ENCODE data around the gene SHROOM3. TPM values are rescaled to one million over a fixed set of nuclear protein-coding genes. Genes with fewer than 3 reads are reported as not detected.

Gene SHROOM3
- total and polyA plus RNA-seq, 8 donors = 6.1 to 212 (median 77.6) TPM

- Histone ChIP-seq H3K9me3 (no peaks in the 10 kb centered on the region), H3K36me3 (no peaks in the 10 kb centered on the region), H3K4me3 (no peak overlapping the region), H3K27me3 (peaks cover 0 to 8% (median 0%) of the 10 kb centered on the region in 3 donors), H3K27ac (no peak overlapping the region), H3K4me1 (no peaks in the 10 kb centered on the region)
- WGBS, 5 donors = 82 to 90% (median 85%) methylated on average over 6 of the region's 6 CpGs
- intact Hi-C loops (cut with DNase I; ENCODE audit: low total_unique reads) = no loop called here
- DNase-seq = no peak
- TF ChIP-seq POLR2AphosphoS5 (IDR thresholded peaks at IDR 0.05) (no peak), CTCF (IDR thresholded peaks at IDR 0.05) (no peak), EP300 (IDR thresholded peaks at IDR 0.05) (no peak), POLR2A (IDR thresholded peaks at IDR 0.05) (no peak)
These were observed 365.9 kb downstream of the SHROOM3 start for GRCh38 chr4:76800902-76801301.

GRCh38 chr4:76801621-76802235 is 366.7 kb downstream of the SHROOM3 start:
- DNase-seq = peak in 1 of 2 donors; percentile 65
- WGBS, 5 donors = 50 to 63% (median 58%) methylated on average over 37 of the region's 37 CpGs
- TF ChIP-seq POLR2A (IDR thresholded peaks at IDR 0.05) (no peak), EP300 (IDR thresholded peaks at IDR 0.05) (no peak), POLR2AphosphoS5 (IDR thresholded peaks at IDR 0.05) (no peak), CTCF (IDR thresholded peaks at IDR 0.05) (no peak)
- Histone ChIP-seq H3K27me3 (peaks cover 0 to 8% (median 0%) of the 10 kb centered on the region in 3 donors), H3K4me3 (peak overlapping the region in 3 of 4 donors; percentile 13 to 24 (median 19)), H3K4me1 (no peaks in the 10 kb centered on the region), H3K9me3 (peaks cover 0 to 3% (median under 1%) of the 10 kb centered on the region in 4 donors), H3K27ac (peak overlapping the region in 4 of 5 donors; percentile 18 to 43 (median 31)), H3K36me3 (no peaks in the 10 kb centered on the region)
- intact Hi-C loops (cut with DNase I; ENCODE audit: low total_unique reads) = no loop called here

GRCh38 chr4:76802236-76803021 is 367.4 kb downstream of the SHROOM3 start:
- peak overlapping the region in 3 of 4 donors; percentile 13 to 24 (median 19) for H3K4me3 ChIP-seq
- peak in 1 of 2 donors; percentile 68 for DNase-seq
- no peak for TF ChIP-seq POLR2A (IDR thresholded peaks at IDR 0.05)
- no peak for TF ChIP-seq CTCF (IDR thresholded peaks at IDR 0.05)
- TF ChIP-seq EP300 (IDR thresholded peaks at IDR 0.05) = no peak
- no peak for TF ChIP-seq POLR2AphosphoS5 (IDR thresholded peaks at IDR 0.05)
- peaks cover 0 to 8% (median 0%) of the 10 kb centered on the region in 3 donors for H3K27me3 ChIP-seq
- peaks cover 0 to 9% (median 2%) of the 10 kb centered on the region in 4 donors for H3K9me3 ChIP-seq
- H3K4me1 ChIP-seq = no peaks in the 10 kb centered on the region
- WGBS, 5 donors = 60 to 73% (median 62%) methylated on average over 19 to 20 of the region's 20 CpGs
- no peaks in the 10 kb centered on the region for H3K36me3 ChIP-seq
- intact Hi-C loops (cut with DNase I; ENCODE audit: low total_unique reads) = no loop called here
- H3K27ac ChIP-seq = peak overlapping the region in 4 of 5 donors; percentile 18 to 43 (median 31)

GRCh38 chr4:76803522-76803921 is 368.5 kb downstream of the SHROOM3 start:
- WGBS, 5 donors = 63 to 89% (median 80%) methylated on average over 5 of the region's 5 CpGs

More at GRCh38 chr4:76803522-76803921, 368.5 kb downstream of the SHROOM3 start:
- no peak overlapping the region for H3K4me3 ChIP-seq
- intact Hi-C loops (cut with DNase I; ENCODE audit: low total_unique reads) = no loop called here
- H3K27me3 ChIP-seq = peaks cover 0 to 8% (median 0%) of the 10 kb centered on the region in 3 donors
- no peaks in the 10 kb centered on the region for H3K4me1 ChIP-seq
- H3K27ac ChIP-seq = no peak overlapping the region
- DNase-seq = peak in 1 of 2 donors; percentile 49
- no peaks in the 10 kb centered on the region for H3K36me3 ChIP-seq
- peaks cover 0 to 18% (median 10%) of the 10 kb centered on the region in 4 donors for H3K9me3 ChIP-seq
- TF ChIP-seq EP300 (IDR thresholded peaks at IDR 0.05) (no peak), POLR2A (IDR thresholded peaks at IDR 0.05) (no peak), POLR2AphosphoS5 (IDR thresholded peaks at IDR 0.05) (no peak), CTCF (IDR thresholded peaks at IDR 0.05) (no peak)

Data from stomach (tissue), 9 donors.